Measurements from ENCODE around the gene SLC12A7.
A peak's percentile ranks its signal among the peaks of the same experiment; 100 is the strongest.
"Not testable (repeated sequence)": the region's sequence is repeated elsewhere in the genome, so short reads cannot be mapped to it uniquely, and the experiment has no call there.

The SLC12A7 gene

DNA sequence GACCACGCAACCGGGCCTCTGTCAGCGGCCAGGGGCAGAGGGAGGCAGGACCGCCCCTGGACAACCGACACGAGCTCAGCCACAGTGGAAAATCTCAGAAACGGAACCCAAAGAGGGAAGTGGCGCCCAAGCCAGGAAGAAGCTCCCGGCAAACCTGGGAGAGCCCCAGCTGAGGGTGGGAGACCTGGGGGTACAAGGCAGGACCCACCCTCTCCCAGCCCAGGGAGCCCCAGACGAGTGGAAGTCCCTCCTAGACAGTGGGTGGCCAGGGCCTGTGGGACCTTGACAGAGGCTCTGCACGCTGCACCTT is 3.0 kb downstream of the SLC12A7 start:
- DNase-seq: no peak

DNA sequence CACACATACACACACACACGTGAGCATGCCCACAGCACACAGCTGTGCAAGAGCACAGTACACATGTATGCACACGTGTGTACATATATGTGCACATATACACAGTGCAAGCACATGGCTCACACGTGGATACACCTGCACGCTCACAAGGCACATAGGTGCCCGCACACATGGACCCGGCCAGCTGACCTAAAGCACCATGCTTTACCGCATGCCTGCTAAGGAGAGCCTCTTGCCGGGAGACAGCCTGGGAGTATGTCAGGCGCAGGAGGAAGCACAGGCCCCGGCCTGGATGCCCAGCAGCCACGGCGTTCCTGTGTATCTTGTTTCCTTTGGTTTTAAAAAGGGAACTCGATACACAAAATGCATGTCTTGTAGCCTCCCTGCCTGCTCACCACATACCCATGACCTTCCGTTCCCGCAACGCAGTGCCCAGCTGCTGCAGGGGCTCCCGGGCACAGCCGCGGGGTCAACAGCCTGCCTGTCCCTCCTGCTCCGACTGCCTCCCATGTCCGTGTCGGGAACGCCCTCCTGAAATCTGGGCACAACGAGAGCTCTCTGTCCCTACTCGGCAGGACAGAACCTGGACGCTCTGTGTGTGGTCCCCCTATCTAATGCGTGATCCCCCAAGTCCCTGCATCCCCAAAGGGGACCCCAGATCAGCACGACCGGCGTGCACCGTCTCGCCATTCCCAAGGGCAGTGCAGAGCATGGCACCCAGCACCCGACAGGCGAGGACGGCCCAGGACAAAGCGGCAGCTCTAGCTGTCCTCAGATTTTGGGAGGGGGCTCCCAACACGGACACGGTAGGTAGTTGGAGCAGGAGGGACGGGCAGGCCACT is 3.6 kb downstream of the SLC12A7 start:
- peak; percentile 79 for DNase-seq

DNA sequence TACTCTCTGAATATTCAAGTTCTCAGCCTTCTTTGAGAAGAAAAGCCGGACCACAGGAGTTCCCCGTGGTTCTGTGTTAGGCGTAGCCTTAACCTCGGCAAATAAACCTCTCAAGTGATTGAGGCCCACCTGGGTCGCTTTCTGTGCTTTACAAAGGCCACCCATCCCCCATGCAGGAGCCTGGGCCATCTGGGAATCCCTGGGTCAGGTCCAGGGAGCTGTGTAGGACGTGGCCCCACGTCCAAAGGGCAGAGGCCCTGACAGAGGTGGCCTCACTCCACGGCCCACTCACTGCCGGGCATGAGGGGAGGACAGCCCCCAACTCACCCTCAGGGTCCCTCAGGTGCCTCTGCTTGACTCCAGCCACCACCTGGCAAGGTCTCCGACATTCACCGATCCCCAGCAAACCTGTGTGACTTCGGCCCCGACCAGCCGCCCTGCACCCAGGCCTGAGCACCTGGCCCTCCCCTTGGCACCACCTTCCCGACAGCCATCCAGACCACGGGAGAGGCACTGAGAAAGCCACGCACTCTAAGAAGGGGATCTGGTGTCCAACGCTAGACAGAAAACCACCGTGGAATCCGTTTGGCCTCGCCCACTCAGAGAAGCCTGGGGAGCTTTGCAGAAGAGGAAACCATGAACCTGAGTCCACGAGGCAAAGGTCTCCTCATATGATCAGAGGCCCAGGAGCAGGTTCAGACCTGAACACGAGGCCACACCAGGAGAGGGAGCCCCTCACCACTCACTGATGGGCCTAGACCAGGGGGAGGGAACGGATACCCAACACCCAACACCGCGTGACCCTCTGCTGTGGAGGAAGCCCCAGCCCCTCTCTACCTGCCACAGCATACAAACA is 4.5 kb downstream of the SLC12A7 start:
- peak; percentile 79 for DNase-seq

DNA sequence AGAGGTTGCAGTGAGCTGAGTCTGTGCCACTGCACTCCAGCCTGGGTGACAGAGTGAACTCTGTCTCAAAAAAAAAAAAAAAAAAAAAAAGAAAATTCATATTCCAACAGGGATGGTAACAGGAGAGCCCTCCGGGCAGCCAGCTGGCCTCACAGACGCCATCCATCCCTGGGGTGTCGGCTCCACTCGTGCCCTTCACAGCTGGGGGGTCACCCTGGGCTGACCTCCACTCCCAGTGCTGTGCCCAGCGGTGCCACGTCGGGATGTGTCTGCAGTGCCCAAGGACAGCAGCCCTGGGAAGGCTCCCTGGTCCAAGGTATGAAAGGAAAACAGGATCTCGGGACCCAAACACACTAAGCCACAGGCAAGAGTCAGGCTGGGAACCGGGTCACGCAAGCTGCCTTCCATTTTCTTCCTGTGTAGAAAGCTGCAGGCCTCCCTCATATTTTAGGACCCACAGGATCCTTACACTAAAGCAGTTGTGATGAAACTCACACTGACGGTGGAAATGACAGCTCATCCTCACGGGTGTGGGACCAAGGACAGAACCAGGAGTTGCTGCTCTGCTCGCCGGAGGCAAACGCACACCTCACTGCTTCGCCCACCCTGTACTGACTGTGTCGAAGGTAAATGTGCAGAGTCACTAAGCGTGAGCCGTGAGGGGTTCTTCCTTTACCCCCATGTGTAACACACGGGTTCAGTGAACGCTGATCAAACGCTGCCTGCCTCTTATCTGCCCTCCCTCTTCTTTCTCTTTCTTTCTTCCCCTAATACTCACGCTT is 5.3 kb downstream of the SLC12A7 start:
- no peak for DNase-seq

DNA sequence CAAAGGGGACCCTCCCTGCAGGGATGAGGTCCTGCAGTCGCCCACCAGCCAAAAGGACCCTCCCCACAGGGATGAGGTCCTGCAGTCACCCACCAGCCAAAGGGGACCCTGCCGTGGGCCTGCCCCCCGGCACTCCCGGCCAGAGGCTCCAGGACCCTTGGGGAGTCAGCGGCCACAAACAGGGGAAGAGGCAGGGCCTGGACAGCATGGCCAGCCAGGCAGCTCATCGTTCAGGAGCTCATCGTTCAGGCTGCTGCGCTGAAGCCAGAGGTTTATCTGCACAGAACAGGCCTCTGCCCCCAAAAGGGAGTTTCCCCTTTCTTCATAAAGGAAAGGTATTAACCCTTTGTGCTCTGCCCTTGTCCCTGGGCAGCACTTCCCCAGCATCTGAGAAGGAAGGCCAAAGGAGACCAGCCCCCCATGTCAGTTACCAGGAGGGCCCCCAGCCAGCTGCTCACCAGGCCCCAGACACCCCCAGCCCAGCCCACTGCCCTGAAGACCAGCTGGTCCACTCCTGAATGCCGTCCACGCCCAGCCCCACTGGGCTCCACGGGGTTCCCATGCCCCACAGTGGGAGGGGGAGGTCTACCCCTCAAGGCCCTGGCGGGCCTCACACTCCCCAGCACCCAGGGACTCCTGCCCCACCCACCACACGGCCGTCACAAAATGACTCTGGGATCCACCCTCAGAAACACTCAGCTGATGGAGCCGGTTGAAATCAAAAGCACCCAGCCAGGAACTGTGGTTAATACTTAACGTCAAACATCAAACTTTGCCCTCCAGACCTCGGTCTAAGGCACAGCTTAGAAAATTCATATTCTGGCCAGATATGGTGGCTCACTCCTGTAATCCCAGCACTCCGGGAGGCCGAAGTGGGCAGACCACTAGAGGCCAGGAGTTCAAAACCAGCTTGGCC is 6.3 kb downstream of the SLC12A7 start:
- DNase-seq: peak; percentile 63

DNA sequence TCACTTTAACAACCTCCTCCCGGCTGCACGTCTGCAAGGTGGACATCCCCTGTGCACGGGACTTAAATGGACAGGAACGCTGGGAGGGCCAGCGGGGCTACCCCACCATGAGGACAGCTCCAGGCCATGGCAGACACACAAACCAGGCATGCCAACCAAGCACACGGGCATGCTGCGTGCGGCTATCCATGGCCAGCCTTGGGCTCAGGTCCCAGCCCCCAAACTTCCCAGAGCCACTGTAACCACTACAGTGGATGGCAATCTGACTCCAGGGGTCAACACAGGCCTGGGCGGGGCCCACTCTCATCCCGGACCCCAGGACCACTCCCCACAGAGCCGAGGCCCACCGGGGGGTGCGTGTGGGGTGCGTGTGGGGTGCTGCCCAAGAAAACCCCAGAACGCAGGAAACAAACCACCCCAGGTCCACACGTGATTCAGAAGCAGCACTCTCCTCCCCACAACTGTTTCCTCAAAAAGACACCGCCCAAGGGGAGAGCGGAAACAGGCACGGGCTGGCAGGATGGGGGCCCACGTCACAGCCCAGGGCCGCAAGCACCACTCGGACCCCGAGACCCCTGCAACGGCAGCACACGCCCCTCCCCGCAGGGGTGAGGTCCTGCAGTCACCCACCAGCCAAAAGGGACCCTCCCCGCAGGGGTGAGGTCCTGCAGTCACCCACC is 7.4 kb downstream of the SLC12A7 start:
- peak; percentile 50 for DNase-seq

DNA sequence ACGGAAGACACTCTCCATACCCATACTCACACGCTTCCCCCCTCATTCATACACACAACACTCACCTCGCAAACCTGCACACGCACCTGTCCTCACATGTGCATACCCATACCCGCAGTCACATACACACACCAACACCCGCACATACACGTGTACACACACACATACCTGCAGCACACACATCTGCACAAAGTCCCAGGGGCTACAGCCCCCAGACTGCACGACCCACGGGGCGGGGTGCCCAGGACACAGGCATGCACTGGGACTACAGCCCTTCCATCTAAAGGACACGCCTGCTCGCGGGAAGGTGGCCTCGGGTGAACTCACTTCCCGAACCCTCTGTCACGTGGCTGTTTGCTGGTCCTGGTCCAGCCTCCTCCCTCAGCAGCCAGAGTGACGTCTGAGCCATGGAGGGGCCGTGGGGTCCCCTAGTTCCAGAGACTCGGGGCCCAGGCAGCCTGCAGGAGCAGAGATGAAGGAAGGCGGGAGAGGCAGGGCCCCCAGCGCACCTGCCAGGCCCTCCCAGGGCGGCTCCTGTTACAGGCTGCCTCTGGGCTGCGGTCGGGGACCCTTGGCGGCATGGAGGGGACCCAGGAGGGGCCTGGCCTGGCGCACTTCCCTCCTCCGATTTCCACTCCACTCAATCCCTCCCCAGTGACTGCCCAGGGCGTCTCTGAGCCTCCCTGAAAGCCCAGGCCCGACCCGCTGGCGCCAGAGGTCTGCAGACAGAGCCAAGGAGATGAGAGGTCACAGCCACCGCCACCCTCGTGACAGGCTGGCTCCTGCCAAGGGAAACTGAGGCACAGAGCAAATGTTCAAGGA is 8.1 kb downstream of the SLC12A7 start:
- DNase-seq: no peak

DNA sequence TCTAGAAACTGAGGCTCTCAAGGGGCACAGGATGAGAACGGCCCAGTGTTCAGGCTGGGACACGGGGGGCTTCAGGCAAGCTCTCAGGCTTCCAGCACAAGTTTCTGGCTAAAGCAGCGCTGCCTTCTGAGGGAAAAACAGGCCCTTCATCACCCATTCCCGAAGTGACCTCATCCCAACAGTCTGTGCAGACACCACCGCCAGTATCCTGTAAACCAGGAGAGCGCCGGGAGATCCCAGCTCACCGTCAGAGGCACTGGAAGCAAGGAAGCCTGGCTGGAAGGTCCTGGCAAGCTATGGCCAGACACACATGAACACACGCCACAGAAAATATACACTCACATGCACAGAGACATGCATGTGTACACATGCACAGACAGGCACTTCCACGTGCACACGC is 8.8 kb downstream of the SLC12A7 start:
- no peak for DNase-seq

DNA sequence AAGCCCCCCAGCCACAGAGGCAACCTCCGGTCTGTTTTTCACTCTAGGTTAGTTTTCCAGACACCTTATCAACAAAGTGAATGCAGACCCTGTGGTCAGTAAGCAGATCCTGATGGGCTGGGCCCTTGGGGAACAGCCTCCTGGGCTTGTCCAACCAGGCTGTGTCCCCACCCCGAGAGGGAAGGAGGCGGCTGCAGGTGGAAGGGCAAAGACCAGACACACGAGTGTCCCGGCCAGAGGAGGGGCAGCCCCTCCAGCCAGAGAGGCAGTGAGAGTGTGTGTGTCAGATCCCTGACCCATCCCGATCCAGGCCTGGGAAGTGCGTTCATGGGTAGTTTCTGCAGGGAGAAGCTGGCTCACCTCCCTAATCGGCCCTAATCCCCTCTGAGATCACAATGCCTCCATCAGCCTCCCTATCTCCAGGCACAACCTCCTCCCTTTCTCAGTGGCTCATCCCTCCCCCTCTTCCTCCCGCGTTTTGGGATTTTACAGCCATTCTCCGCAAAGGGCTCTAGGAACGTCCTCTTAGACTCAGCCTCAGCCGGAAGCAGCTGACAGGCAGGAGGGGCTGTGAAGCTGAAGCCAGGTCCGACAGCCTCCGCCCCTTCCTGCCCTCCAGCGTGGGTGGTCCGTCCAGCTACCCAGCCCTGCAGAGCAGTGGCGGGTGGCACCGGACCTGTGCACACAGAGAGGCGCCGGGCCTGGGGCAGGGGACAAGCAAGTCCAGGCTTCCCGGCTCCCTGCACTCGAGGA is 9.7 kb downstream of the SLC12A7 start:
- DNase-seq: no peak

DNA sequence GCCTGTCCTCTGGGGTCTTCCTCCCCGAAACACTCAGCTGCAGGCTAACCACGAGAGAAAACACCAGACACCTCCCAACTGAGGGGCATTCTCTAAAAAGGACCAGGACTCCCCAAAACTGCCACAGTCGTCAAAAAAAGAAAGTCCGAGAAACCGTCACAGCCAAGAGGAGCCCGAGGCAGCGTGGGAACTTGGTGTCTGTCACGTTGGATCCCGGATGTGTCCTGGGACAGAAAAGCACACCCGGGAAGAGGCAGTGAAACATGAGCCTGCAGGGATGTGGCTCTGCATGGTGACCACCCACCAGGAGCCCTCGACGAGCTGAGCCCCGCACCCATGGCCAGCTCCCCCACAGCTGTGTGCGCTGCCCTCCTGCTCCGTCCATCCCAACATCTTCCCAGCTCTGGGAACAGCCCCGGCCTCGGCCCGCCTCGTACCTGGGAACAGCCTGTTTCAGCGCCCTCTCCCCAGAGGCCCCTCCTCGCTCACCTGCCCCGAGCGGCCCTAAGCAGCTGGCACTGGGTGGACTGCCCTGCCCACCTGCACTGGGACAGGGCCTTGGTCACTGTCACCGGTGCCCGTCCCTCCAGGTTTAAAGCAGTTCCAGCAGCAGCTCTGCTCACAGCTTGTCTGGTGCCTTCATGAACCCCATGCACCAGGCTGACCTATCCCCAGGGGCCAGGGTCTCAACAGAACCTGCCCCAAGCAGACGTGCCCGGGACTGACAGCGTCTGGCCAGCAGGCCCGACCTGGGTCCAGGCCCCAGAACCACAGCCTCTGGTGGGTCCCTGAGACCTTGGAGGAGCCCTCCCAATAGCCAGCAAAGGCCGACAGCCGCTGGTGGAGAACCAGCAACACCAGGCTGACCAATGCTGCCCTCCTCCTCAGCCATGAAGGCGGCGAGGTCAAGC is 10.9 kb downstream of the SLC12A7 start:
- no peak for DNase-seq

DNA sequence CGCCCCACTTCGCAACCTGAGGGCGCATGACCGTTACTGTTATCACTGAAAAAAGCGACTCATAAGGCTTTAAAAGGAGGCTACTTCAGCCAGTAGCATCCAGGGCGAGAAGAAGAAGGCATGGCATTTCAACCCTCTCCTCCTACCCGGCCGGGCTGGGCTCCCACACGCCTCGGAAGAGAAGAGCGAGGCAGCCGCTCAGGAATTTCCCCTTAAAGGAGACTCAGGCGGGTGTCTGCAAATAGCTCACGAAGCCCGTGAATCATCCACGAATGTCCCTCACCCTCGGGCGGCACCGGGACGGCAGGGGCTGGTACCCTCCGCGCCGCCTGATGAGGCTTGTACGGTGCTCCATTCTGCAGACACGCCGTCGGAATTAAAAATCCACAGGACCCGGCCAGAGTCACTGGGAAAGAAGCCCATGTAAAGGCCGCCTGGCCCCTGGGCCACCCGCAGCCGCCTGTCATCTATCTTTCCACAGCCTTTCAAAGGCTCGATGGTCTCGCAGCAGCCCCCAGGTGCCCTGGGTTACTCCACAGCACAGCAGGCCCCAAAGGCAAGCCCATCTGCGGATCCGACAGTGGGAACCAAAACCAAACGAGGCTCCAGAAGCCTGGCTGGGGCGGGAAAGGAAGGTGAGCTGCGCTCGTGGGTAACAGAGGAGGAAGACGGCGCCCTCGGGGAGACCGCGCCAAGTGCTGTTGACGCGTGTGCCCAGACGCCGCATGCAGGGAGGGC is 11.8 kb downstream of the SLC12A7 start:
- DNase-seq: no peak

DNA sequence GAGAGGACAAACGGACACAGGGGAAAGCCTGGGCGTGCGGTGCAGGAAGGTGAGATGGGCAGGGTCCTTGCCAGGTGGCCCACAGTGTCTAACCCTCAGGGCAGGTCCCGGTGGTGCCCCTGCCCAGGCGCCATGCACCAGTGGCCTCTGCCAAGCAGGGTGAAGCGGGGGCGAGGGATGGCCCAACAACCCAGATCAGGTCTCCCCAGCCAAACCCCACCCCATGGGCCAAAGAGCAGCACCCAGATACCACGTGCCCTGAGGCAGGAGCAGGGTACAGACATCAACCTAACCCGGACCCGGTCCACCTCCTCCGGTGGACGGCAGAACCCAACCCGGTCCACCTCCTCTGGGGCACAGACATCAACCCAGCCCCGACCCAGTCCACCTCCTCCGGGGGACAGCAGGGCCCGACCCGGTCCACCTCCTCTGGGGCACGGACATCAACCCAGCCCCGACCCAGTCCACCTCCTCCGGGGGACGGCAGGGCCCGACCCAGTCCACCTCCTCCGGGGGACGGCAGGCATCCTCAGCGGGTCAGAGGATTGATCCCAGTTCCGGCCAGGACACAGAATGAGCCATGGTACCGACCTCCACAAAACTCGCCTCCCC is 12.8 kb downstream of the SLC12A7 start:
- no peak for DNase-seq

DNA sequence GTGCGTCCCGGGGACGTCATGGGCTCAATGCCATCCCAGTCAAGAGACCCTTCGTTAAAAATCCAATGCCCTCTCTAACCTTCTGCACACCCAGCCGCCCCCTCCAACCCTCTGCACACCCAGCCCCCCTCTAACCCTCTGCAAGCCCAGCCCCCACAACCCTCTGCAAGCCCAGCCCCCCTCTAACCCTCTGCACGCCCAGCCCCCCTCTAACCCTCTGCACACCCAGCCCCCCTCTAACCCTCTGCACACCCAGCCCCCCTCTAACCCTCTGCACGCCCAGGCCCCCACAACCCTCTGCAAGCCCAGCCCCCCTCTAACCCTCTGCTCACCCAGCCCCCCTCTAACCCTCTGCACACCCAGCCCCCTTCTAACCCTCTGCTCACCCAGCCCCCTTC is 13.9 kb downstream of the SLC12A7 start:
- DNase-seq: not testable (repeated sequence)

DNA sequence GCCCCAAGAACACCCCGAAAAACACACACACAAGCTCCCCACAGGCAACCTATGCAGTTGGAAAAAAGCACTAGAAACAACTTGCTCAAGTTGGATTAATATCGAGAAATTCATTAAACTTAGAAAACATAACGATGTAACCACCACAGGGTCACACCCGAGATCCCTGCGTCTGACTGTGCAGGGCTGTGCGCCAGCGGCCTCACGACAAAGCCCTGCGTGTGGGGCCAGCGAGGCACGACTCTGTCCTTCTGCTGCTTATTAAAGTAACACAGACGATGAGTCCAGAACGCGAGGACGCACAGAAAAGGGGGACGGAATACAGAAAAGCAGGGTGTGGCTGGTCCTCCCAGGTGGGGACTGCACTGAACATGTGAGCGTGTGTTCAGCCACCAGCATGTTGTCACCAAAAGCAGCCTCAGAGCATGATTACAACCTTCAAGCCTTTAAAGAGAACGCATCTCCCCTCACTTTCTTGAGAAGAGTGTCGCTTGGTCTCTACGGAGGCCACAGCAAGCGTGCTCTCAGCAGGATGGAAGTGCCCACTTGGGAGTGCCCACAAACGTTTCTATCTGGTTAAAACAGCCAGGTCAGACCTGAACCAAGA is 14.4 kb downstream of the SLC12A7 start:
- DNase-seq: no peak

DNA sequence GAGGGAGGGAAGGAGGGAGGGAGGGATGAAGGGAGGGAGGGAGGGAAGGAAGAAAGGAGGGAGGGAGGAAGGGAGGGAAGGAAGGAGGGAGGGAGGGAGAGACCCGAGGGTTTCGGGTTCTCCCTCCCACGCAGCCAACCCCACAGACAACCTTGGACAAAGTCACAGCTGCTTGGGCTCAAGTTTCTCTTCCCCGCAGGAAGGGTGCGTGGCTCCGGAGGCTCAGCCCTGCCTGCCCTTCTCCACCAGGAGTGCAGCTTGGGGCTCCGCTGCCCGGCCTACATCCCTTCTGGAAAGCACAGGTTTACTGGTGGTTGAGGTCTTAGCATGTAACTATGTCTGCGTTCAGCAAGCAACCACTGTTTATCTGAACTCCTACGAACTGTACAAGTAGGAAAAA is 15.0 kb downstream of the SLC12A7 start:
- DNase-seq: no peak

DNA sequence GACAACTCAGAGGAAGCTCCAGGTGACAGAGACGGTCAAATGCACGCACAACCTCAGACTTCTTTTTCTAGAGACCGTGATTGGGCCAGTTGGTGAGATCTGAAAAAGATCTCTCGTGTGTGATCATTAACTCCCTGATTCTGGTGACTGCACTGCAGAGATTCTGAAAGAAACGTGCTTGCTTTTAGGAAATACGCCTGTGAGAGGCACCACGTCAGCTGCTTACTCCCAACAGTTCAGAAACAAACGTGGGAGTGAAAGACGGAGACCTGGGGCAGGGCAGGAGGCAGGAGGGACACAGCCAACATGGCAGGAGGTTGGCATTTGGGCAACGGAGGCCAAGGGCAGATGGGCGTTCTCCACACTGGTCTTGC is 15.9 kb downstream of the SLC12A7 start:
- no peak for DNase-seq

DNA sequence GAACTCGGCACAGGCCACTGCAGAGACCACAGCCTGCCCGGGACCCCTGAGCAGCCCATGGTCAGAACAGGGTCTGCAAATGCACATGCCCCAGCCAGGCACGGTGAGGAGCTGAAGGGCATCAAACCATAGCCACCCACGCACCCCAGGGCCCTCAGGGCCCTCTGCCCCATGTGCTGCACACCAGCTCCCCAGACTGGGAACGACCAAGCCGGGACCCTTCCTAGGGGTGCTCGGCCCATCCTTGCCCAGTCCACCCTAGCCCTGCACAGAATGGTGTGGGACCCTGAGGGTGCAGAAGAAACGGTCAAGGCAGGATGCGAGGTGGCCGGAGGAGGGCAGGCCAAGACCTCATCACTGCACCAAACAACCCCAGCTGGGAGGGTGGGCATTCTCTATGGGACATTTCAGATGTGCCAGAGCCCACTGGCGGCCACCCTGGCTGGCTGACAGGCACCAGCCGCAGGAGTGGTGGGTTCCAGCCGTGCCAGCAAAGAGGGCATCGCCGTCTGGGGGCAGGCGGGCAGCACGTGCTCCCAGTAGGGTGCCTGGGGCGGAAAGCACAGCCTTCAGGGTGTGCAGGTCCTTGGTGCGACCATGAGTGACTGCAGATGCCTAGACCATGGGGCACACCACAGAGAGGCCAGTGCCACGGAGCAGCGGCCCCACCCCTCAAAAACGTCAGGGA is 16.4 kb downstream of the SLC12A7 start:
- no peak for DNase-seq
